ENCODE data around the gene ADAMTS12.

Gene ADAMTS12

GRCh38 chr5:33816791-33817190 lies 75.0 kb downstream of the ADAMTS12 start:
- DNase-seq = no peak
- no peak overlapping the region for H3K4me3 Mint-ChIP-seq
- H3K9me3 Mint-ChIP-seq = peaks cover 16% of the 10 kb centered on the region
- peaks cover 13% of the 10 kb centered on the region for H3K4me1 Mint-ChIP-seq
- peaks cover 16% of the 10 kb centered on the region for H3K36me3 Mint-ChIP-seq (ENCODE audit: low read depth)
- no peak overlapping the region for H3K27ac Mint-ChIP-seq
- no peaks in the 10 kb centered on the region for H3K27me3 Mint-ChIP-seq (ENCODE audit: low read depth, poor library complexity)
- TF ChIP-seq CTCF (IDR thresholded peaks at IDR 0.05) = no peak

- Mint-ChIP-seq H3K27me3 (ENCODE audit: low read depth, poor library complexity) (no peaks in the 10 kb centered on the region), H3K9me3 (no peaks in the 10 kb centered on the region), H3K27ac (no peak overlapping the region), H3K4me3 (no peak overlapping the region), H3K4me1 (peaks cover 22% of the 10 kb centered on the region), H3K36me3 (ENCODE audit: low read depth) (peaks cover 11% of the 10 kb centered on the region)
- TF ChIP-seq CTCF (IDR thresholded peaks at IDR 0.05) = no peak
- no peak for DNase-seq
These were observed 79.0 kb downstream of the ADAMTS12 start for GRCh38 chr5:33812746-33813145.

GRCh38 chr5:33810491-33811120 lies 81.2 kb downstream of the ADAMTS12 start:
- no peak overlapping the region for H3K27ac Mint-ChIP-seq
- peaks cover 11% of the 10 kb centered on the region for H3K4me1 Mint-ChIP-seq
- H3K36me3 Mint-ChIP-seq (ENCODE audit: low read depth) = peaks cover 11% of the 10 kb centered on the region
- H3K9me3 Mint-ChIP-seq = no peaks in the 10 kb centered on the region
- no peak for TF ChIP-seq CTCF (IDR thresholded peaks at IDR 0.05)
- H3K27me3 Mint-ChIP-seq (ENCODE audit: low read depth, poor library complexity) = no peaks in the 10 kb centered on the region
- DNase-seq = no peak
- no peak overlapping the region for H3K4me3 Mint-ChIP-seq

GRCh38 chr5:33809936-33810335 lies 81.9 kb downstream of the ADAMTS12 start:
- DNase-seq = no peak
- peaks cover 11% of the 10 kb centered on the region for H3K36me3 Mint-ChIP-seq (ENCODE audit: low read depth)
- H3K4me3 Mint-ChIP-seq = no peak overlapping the region
- no peaks in the 10 kb centered on the region for H3K27me3 Mint-ChIP-seq (ENCODE audit: low read depth, poor library complexity)
- H3K9me3 Mint-ChIP-seq = no peaks in the 10 kb centered on the region
- no peak overlapping the region for H3K27ac Mint-ChIP-seq
- TF ChIP-seq CTCF (IDR thresholded peaks at IDR 0.05) = no peak
- H3K4me1 Mint-ChIP-seq = peaks cover 11% of the 10 kb centered on the region

- TF ChIP-seq CTCF (IDR thresholded peaks at IDR 0.05) = no peak
- H3K4me3 Mint-ChIP-seq = no peak overlapping the region
- H3K27me3 Mint-ChIP-seq (ENCODE audit: low read depth, poor library complexity) = no peaks in the 10 kb centered on the region
- peaks cover 11% of the 10 kb centered on the region for H3K36me3 Mint-ChIP-seq (ENCODE audit: low read depth)
- no peak overlapping the region for H3K27ac Mint-ChIP-seq
- peaks cover 11% of the 10 kb centered on the region for H3K4me1 Mint-ChIP-seq
- H3K9me3 Mint-ChIP-seq = no peaks in the 10 kb centered on the region
- DNase-seq = no peak
These were observed 83.1 kb downstream of the ADAMTS12 start for GRCh38 chr5:33808699-33809098.

- DNase-seq = no peak
- Mint-ChIP-seq H3K27me3 (ENCODE audit: low read depth, poor library complexity) (no peaks in the 10 kb centered on the region), H3K9me3 (no peaks in the 10 kb centered on the region), H3K36me3 (ENCODE audit: low read depth) (peaks cover 11% of the 10 kb centered on the region), H3K27ac (no peak overlapping the region), H3K4me3 (no peak overlapping the region), H3K4me1 (peaks cover 11% of the 10 kb centered on the region)
- TF ChIP-seq CTCF (IDR thresholded peaks at IDR 0.05) = no peak
These were observed 84.0 kb downstream of the ADAMTS12 start for GRCh38 chr5:33807771-33808170.
